ENCODE measurements around the gene JOSD2. TPM values are rescaled to one million over a fixed set of nuclear protein-coding genes. Genes with fewer than 3 reads are reported as not detected.

The JOSD2 gene
- total and polyA plus RNA-seq, 9 of the 15 experiments (the other 6 are each of a cell fraction or from before 2014, with no cell fraction given) = 0.06 to 14.4 (median 3.1) TPM

DNA sequence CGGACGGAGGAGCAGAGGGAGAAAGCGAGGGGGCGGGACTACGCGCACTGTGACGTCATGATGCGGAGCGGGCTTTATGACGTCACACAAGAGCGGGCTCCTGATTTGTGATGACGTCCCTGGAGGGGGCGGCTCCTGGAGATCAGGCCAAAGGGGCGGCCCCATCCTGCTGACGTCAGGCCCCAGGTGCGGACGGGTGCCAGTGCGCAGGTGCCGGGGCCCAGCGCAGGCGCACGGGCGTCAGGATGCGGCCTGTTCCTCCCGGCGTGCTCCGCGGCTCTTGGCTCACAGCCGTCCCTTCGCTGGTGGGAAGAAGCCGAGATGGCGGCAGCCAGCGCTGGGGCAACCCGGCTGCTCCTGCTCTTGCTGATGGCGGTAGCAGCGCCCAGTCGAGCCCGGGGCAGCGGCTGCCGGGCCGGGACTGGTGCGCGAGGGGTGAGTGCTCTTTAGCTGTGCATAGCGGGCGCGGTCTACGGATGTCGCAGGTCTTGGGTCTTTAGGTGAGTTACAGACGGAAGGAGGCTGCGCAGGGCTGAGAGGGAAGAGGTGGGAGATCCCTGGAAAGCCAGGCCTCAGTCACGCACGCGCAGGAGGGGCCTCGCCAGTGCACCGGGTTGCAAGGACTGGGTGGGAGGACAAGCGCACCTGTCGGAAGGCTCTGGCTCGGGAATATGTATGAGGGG lies 34.6 kb downstream of the JOSD2 start, which contains the start of the genes EMC10 and GARIN5A (continued):
- TF ChIP-seq, protein P1, sequence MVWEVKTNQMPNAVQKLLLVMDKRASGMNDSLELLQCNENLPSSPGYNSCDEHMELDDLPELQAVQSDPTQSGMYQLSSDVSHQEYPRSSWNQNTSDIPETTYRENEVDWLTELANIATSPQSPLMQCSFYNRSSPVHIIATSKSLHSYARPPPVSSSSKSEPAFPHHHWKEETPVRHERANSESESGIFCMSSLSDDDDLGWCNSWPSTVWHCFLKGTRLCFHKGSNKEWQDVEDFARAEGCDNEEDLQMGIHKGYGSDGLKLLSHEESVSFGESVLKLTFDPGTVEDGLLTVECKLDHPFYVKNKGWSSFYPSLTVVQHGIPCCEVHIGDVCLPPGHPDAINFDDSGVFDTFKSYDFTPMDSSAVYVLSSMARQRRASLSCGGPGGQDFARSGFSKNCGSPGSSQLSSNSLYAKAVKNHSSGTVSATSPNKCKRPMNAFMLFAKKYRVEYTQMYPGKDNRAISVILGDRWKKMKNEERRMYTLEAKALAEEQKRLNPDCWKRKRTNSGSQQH (CRISPR knock-in tag; IDR thresholded peaks at IDR 0.05) = no peak
- TF ChIP-seq DMBX1 (CRISPR knock-in tag; IDR thresholded peaks at IDR 0.05; ENCODE audit: borderline replicate concordance) (no peak), PYGO2 (tag; IDR thresholded peaks at IDR 0.05) (no peak), MCM5 (IDR thresholded peaks at IDR 0.05; ENCODE audit: low read depth) (no peak), THRAP3 (IDR thresholded peaks at IDR 0.05; ENCODE audit: borderline replicate concordance) (no peak), TSC22D4 (tag; IDR thresholded peaks at IDR 0.05) (no peak), STAT5A (IDR thresholded peaks at IDR 0.05; ENCODE audit: borderline replicate concordance, low read length) (no peak), SNRNP70 (optimal IDR thresholded peaks at IDR 0.05; ENCODE audit: low read depth, low read length) (no peak), TRIM28 (IDR thresholded peaks at IDR 0.05) (no peak), MXI1 (IDR thresholded peaks at IDR 0.05; ENCODE audit: low read depth, low read length) (no peak)
- TF ChIP-seq, protein P2, sequence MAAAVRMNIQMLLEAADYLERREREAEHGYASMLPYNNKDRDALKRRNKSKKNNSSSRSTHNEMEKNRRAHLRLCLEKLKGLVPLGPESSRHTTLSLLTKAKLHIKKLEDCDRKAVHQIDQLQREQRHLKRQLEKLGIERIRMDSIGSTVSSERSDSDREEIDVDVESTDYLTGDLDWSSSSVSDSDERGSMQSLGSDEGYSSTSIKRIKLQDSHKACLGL (CRISPR knock-in tag; IDR thresholded peaks at IDR 0.05; ENCODE audit: borderline replicate concordance, poor library complexity, severe bottlenecking) = no peak
- TF ChIP-seq, protein P3, sequence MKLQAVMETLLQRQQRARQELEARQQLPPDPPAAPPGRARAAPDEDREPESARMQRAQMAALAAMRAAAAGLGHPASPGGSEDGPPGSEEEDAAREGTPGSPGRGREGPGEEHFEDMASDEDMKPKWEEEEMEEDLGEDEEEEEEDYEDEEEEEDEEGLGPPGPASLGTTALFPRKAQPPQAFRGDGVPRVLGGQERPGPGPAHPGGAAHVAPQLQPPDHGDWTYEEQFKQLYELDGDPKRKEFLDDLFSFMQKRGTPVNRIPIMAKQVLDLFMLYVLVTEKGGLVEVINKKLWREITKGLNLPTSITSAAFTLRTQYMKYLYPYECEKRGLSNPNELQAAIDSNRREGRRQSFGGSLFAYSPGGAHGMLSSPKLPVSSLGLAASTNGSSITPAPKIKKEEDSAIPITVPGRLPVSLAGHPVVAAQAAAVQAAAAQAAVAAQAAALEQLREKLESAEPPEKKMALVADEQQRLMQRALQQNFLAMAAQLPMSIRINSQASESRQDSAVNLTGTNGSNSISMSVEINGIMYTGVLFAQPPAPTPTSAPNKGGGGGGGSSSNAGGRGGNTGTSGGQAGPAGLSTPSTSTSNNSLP (IDR thresholded peaks at IDR 0.05; ENCODE audit: borderline replicate concordance, low read depth, low read length) = no peak
- TF ChIP-seq, protein P4, sequence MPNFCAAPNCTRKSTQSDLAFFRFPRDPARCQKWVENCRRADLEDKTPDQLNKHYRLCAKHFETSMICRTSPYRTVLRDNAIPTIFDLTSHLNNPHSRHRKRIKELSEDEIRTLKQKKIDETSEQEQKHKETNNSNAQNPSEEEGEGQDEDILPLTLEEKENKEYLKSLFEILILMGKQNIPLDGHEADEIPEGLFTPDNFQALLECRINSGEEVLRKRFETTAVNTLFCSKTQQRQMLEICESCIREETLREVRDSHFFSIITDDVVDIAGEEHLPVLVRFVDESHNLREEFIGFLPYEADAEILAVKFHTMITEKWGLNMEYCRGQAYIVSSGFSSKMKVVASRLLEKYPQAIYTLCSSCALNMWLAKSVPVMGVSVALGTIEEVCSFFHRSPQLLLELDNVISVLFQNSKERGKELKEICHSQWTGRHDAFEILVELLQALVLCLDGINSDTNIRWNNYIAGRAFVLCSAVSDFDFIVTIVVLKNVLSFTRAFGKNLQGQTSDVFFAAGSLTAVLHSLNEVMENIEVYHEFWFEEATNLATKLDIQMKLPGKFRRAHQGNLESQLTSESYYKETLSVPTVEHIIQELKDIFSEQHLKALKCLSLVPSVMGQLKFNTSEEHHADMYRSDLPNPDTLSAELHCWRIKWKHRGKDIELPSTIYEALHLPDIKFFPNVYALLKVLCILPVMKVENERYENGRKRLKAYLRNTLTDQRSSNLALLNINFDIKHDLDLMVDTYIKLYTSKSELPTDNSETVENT (CRISPR knock-in tag; IDR thresholded peaks at IDR 0.05) = no peak
- TF ChIP-seq, protein P5, sequence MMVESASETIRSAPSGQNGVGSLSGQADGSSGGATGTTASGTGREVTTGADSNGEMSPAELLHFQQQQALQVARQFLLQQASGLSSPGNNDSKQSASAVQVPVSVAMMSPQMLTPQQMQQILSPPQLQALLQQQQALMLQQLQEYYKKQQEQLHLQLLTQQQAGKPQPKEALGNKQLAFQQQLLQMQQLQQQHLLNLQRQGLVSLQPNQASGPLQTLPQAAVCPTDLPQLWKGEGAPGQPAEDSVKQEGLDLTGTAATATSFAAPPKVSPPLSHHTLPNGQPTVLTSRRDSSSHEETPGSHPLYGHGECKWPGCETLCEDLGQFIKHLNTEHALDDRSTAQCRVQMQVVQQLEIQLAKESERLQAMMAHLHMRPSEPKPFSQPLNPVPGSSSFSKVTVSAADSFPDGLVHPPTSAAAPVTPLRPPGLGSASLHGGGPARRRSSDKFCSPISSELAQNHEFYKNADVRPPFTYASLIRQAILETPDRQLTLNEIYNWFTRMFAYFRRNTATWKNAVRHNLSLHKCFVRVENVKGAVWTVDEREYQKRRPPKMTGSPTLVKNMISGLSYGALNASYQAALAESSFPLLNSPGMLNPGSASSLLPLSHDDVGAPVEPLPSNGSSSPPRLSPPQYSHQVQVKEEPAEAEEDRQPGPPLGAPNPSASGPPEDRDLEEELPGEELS (CRISPR knock-in tag; IDR thresholded peaks at IDR 0.05; ENCODE audit: borderline replicate concordance) = no peak
- TF ChIP-seq, protein P6, sequence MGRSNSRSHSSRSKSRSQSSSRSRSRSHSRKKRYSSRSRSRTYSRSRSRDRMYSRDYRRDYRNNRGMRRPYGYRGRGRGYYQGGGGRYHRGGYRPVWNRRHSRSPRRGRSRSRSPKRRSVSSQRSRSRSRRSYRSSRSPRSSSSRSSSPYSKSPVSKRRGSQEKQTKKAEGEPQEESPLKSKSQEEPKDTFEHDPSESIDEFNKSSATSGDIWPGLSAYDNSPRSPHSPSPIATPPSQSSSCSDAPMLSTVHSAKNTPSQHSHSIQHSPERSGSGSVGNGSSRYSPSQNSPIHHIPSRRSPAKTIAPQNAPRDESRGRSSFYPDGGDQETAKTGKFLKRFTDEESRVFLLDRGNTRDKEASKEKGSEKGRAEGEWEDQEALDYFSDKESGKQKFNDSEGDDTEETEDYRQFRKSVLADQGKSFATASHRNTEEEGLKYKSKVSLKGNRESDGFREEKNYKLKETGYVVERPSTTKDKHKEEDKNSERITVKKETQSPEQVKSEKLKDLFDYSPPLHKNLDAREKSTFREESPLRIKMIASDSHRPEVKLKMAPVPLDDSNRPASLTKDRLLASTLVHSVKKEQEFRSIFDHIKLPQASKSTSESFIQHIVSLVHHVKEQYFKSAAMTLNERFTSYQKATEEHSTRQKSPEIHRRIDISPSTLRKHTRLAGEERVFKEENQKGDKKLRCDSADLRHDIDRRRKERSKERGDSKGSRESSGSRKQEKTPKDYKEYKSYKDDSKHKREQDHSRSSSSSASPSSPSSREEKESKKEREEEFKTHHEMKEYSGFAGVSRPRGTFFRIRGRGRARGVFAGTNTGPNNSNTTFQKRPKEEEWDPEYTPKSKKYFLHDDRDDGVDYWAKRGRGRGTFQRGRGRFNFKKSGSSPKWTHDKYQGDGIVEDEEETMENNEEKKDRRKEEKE (IDR thresholded peaks at IDR 0.05; ENCODE audit: borderline replicate concordance in 1 of 2, control insufficient read depth in 1 of 2, low read depth in 2 of 2, low read length in 1 of 2) = no peak
